HG02970 (cell line): ENCODE data around the gene AMDHD1.
"Not testable (repeated sequence)": the region's sequence is repeated elsewhere in the genome, so short reads cannot be mapped to it uniquely, and the experiment has no call there.

Source experiments
- ATAC-seq: cut with Tn5 transposase; IDR thresholded peaks from one replicate; pipeline ENCODE4 v1.9.1; 2021; ENCODE audit warnings: mild to moderate bottlenecking, moderate library complexity, moderate number of reproducible peaks; ENCODE audit not compliant: unreplicated experiment, low FRiP score

Gene AMDHD1

GRCh38 chr12:95962222-95962621, 19.1 kb downstream of the AMDHD1 start:
- no peak for ATAC-seq

- ATAC-seq = no peak
Observed at GRCh38 chr12:95963096-95963495, 20.0 kb downstream of the AMDHD1 start.

GRCh38 chr12:95966287-95966870, 23.2 kb downstream of the AMDHD1 start:
- no peak for ATAC-seq

GRCh38 chr12:95967301-95967700, 24.2 kb downstream of the AMDHD1 start:
- no peak for ATAC-seq

- not testable (repeated sequence) for ATAC-seq
Observed at GRCh38 chr12:95969116-95969515, 26.0 kb downstream of the AMDHD1 start.

- no peak for ATAC-seq
Observed at GRCh38 chr12:95970905-95971304, 27.8 kb downstream of the AMDHD1 start.

- no peak for ATAC-seq
Observed at GRCh38 chr12:95972832-95973456, 29.8 kb downstream of the AMDHD1 start.

GRCh38 chr12:95974358-95974757, 31.2 kb downstream of the AMDHD1 start:
- ATAC-seq = no peak

GRCh38 chr12:95975491-95975890, 32.4 kb downstream of the AMDHD1 start:
- ATAC-seq = no peak

- no peak for ATAC-seq
Observed at GRCh38 chr12:95976416-95976832, 33.3 kb downstream of the AMDHD1 start.

GRCh38 chr12:95977764-95978305, 34.7 kb downstream of the AMDHD1 start:
- no peak for ATAC-seq

GRCh38 chr12:95978351-95978750, 35.2 kb downstream of the AMDHD1 start:
- no peak for ATAC-seq

- ATAC-seq = no peak
Observed at GRCh38 chr12:95978774-95979173, 35.6 kb downstream of the AMDHD1 start.

GRCh38 chr12:95980437-95980836, 37.3 kb downstream of the AMDHD1 start:
- ATAC-seq = no peak

GRCh38 chr12:95982602-95983001, 39.5 kb downstream of the AMDHD1 start:
- no peak for ATAC-seq

- no peak for ATAC-seq
Observed at GRCh38 chr12:95984682-95985081, 41.6 kb downstream of the AMDHD1 start.

- ATAC-seq = no peak
Observed at GRCh38 chr12:95986635-95987570, 43.8 kb downstream of the AMDHD1 start.

GRCh38 chr12:95988506-95989275, 45.6 kb downstream of the AMDHD1 start:
- no peak for ATAC-seq

- ATAC-seq = no peak
Observed at GRCh38 chr12:95989504-95990123, 46.5 kb downstream of the AMDHD1 start.

- no peak for ATAC-seq
Observed at GRCh38 chr12:95990136-95990535, 47.0 kb downstream of the AMDHD1 start.
